GM12892 (cell line): ENCODE results near the gene KIZ.

Experiments
- DNase-seq: peaks from one replicate; pipeline ENCODE4 v3.0.0; 2011; ENCODE audit not compliant: insufficient read length
- FAIRE-seq: peaks from 2 replicates; lab custom pipeline; 2011; peaks lifted over from hg19 to GRCh38; lab: Jason Lieb, UNC
- POLR2A ChIP-seq: IDR thresholded peaks from 2 replicates; pipeline ENCODE4 v1.6.1; 2011; ENCODE audit warnings: low read depth, low read length, control low read depth
- POLR2AphosphoS5 ChIP-seq: IDR thresholded peaks from 2 replicates; pipeline ENCODE4 v1.6.1; 2011; ENCODE audit warnings: low read depth, low read length, control low read depth
- TAF1 ChIP-seq: IDR thresholded peaks from 2 replicates; pipeline ENCODE4 v1.6.1; 2011; ENCODE audit warnings: low read depth, mild to moderate bottlenecking, control low read depth, low read length, borderline replicate concordance

Gene KIZ

DNA sequence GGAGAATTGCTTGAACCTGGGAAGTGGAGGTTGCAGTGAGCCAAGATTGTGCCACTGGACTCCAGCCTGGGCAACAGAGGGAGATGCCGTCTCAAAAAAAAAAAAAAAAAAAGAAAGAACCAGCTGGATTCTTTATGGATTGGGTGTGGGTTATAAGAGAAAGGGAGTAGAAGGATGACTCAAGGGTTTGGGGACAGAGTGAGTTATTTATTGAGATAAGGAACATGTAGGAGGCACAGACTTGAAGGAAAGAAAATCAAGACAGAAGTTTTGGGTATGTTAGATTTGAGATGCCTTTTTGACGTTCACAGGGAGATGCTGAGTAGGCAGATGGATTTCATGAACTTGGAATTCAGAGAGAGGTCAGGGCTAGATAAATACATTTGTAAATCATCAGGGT is 47.6 kb downstream of the KIZ start:
- no peak for FAIRE-seq
- TF ChIP-seq TAF1 (no peak), POLR2AphosphoS5 (no peak), POLR2A (no peak)
- DNase-seq, result no peak

DNA sequence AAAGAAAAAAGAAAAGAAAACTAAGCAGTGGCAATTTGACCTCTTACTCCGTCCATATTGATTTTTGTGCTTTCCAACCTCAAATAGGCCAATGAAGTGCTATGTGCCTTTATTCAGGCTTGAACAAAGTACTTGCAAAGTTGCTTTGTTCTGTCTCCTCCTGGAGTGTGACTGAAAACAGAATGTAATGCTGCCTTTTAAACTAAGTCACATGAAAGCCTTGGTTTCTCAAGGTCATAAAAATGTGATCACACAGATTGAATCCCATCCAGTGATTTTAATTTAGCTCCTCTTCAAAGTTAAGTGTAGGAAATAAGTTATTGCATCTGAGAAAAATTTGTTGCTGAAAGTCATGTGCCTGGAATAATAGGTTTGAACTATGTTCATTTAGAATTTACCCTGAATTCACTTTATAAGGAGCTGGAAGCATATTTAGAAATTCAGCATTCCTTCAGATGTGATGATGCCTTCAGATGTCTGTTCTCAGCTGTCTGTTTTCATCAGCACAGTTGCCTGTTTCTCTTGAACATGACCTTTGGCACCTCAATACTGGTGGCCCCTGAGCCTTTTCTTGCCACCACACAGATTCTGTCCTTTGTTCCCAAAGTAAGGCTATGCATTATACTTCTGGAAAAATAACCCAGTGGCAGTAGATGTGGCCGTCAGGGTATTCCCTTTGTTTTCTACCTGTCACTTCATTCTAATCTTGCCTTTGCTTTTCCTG is 48.8 kb downstream of the KIZ start:
- TF ChIP-seq TAF1, result no peak
- TF ChIP-seq POLR2AphosphoS5, result no peak
- DNase-seq, result no peak
- no peak for FAIRE-seq

DNA sequence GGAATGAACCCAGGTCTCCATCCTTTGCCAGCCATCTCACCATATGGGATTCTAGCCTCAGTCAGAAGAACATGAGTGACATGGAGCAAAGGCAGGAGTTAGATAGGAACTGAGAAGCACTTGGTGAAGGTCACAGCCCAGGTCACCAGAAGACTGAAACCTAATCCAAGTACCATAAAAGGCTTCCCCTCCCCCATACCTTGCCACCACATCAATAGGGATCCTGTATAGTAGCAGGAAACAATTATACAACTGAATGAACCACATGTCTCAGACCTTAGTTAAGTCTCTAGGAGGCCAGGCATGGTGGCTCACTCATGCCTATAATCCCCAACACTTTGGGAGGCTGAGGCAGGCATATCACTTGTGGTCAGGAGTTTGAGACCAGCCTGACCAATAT is 49.6 kb downstream of the KIZ start:
- TF ChIP-seq POLR2AphosphoS5, result no peak
- TF ChIP-seq TAF1, result no peak
- TF ChIP-seq POLR2A, result no peak
- DNase-seq (no peak), FAIRE-seq (no peak)

DNA sequence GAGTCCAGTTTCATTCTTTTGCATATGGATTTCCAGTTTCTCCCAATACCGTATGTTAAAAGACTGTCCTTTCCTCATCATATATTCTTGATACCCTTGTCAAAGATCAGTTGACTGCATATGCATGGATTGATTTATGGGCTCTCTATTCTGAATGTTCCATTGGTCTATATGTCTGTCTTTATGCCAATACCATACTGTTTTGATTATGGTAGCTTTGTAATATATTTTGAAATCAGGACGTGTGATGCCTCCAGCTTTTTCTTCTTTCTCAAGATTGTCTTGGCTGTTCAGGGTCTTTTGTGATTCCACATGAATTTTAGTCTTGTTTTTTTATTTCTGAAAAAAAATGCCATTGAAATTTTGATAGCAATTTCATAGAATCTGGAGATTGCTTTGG is 51.9 kb downstream of the KIZ start:
- FAIRE-seq (no peak), DNase-seq (no peak)
- TF ChIP-seq POLR2AphosphoS5 (no peak), TAF1 (no peak), POLR2A (no peak)

DNA sequence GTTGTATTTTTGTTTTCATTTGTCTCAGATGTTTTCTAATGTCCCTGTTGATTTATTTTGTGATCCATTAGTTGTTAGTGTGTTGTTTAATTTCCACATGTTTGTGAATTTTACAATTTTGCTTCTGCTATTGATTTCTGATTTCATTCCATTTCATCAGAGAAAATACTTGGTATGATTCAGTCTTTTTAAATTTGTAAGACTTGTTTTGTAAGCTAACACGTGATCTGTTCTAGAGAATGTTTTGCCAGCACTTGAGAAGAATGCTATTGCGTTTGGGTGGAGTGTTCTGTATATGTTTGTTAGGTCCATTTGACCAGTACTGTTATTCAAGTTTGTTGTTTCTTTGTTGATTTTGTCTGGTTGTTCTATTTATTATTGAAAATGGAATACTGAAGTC is 53.9 kb downstream of the KIZ start:
- no peak for DNase-seq
- no peak for FAIRE-seq
- TF ChIP-seq POLR2A (no peak), TAF1 (no peak), POLR2AphosphoS5 (no peak)

DNA sequence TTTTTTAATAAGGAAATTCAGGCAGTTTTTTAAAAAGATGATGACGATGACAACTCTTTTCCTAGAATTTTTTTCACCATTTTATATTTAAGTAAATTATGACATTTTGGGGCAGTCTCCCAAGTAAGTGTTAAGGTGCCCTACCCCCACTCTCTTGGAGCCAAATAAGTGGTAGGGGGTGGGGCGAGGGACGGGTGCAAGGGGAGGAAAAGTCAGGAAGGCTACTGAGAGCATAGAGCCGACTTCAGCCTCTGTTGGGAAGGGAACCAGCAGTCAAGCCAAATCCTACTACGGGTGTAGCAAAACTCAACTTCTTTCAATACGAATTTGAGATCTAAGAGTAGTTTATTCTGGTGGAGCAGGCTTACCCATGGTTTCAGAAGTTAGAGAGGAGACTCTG is 54.4 kb downstream of the KIZ start:
- DNase-seq (no peak), FAIRE-seq (no peak)
- TF ChIP-seq TAF1 (no peak), POLR2AphosphoS5 (no peak), POLR2A (no peak)

DNA sequence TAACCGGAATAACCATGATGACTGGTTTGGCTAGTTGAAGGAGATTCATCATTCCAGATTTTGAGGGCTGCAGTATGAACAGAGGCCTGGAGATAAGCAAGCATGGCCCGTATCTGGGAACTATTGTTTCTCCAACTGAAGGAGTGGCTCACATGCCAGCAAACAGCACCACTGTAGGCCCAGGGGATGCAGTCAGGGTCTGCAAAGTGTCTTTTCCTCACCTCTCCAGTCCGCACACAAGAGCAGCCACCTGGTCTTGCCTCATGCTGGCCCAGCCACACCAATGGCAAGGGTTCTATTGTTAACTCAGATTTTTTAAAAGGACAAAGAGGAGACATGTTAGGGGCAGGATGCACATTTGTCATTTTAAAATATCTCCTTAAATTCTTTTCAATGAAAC is 55.1 kb downstream of the KIZ start:
- DNase-seq (no peak), FAIRE-seq (no peak)
- TF ChIP-seq POLR2AphosphoS5 (no peak), POLR2A (no peak), TAF1 (no peak)

DNA sequence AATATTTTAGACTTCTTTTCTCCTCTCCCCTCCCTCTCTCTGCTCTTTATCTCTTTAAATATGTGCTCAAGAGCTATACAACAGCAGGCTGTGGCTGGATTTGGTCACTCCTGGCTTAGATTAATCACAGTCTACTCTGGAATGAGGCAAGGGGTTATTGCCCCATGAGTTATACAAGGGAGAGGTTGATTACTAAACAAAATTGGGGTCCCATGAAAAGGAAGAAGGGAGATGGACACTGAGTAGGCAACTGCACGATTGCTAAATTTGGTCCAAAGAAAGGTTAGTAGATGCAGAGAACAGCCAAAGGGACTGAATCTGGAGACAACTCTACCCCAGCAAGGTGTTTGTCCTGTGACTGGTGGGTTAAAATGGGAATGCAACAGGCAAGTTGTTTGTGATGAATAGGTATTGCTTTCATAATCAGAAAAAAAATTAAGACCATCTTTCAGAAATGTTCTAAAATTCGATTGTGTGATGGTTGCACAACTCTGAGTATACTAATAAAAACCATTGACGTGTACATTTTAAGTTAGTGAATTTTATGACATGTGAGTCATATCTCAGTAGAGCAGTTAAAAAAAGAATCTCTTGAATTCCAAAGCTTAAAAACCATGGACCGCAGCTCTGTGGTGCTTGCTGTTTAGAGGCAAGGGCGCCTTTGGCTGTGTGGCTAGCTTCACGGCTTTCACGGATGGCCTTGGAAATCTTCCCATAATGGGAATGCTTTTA is 57.1 kb downstream of the KIZ start:
- FAIRE-seq, result no peak
- no peak for DNase-seq
- TF ChIP-seq POLR2AphosphoS5 (no peak), POLR2A (no peak), TAF1 (no peak)

DNA sequence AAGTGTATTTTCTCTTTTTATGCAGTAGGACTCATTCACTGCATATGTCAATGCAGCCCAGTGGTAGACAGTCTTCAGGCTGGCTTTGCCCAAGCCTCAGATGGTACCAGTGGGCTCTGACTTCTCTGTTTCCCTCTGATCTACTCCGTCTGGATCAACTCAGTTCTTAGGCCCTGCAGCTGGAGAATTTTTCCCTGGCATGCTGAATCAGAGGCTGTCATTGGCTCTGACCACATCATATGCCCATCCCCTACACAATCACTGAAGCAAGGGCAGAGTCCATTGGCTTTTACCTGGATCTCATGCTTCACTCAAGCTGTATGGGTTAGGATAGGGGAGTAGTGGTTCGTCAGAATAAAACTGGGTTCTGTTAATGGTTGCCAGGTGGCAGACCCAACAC is 57.8 kb downstream of the KIZ start:
- DNase-seq (no peak), FAIRE-seq (no peak)
- no peak for TF ChIP-seq POLR2A
- no peak for TF ChIP-seq TAF1
- no peak for TF ChIP-seq POLR2AphosphoS5

DNA sequence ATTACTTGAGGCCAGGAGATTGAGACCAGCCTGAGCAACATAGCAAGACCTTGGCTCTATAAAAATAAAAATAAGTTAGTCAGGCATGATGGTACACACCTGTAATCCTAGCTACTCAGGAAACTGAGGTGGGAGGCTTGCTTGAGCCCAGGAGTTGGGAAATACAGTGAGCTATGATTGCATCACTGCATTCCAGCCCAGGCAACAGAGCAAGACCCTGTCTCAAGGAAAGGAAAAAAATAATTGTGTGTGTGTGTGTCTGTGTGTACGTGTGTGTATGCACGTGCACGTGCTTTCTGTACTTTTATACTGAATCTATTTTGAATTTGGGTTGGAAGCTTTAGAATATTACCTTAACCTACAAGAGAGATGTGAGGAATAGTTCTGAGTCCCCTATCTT is 58.9 kb downstream of the KIZ start:
- TF ChIP-seq TAF1, result no peak
- TF ChIP-seq POLR2A, result no peak
- TF ChIP-seq POLR2AphosphoS5, result no peak
- no peak for FAIRE-seq
- no peak for DNase-seq

DNA sequence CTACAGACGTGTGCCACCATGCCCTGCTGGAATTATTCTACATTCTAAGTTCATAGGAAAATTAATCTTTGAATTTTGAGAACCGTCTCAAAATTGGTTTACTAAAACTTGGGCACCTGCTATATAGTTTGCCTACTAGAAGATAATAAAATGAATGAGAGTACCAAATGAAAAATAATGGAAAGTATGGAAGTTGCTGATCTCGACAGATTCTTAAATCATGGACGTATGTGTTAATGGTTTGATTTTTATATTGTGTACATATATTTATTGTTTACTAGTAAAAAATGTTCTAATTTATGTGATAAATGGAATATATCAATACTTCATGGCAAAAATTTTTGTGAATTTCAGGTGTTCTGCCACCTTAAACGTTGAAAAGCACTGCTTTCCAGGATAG is 60.0 kb downstream of the KIZ start:
- FAIRE-seq (no peak), DNase-seq (no peak)
- TF ChIP-seq TAF1, result no peak
- no peak for TF ChIP-seq POLR2AphosphoS5
- TF ChIP-seq POLR2A, result no peak
